Thyroid gland (tissue), 4 donors: ENCODE data around the gene MROH8.

Experiments
- CTCF ChIP-seq, 6 experiments: fragments of 200-600 bp in 3 of 6; fragments of 450-650 bp in 3 of 6; sonication (generic) in 3 of 6; IDR thresholded peaks; one replicate each; pipeline ENCODE4 v1.5.1; 2016 to 2019; ENCODE audit warnings: antibody characterized with exemption in 6 of 6, mild to moderate bottlenecking in 2 of 6, inconsistent platforms in 1 of 6, moderate library complexity in 1 of 6
- POLR2A ChIP-seq, 2 donors: fragments of 450-650 bp; IDR thresholded peaks; one replicate each; pipeline ENCODE4 v1.6.1; 2017; ENCODE audit warnings: antibody characterized with exemption in 2 of 2, mild to moderate bottlenecking in 2 of 2, moderate library complexity in 1 of 2

GRCh38 chr20:37077009-37077408, 102.3 kb downstream of the MROH8 start:
- TF ChIP-seq POLR2A (IDR thresholded peaks at IDR 0.05) (no peak), CTCF (IDR thresholded peaks at IDR 0.05) (no peak)
